GM12878 (cell line): ENCODE measurements around the gene DUSP7. TPM values are rescaled to one million over a fixed set of nuclear protein-coding genes. Genes with fewer than 3 reads are reported as not detected.

ENCODE experiments used
- ATAC-seq: fragments of 200-7000 bp; cut with Tn5 transposase; 3 replicates; pipeline ENCODE4 v1.9.1; 2020; ENCODE audit warnings: mild to moderate bottlenecking, moderate library complexity
- BruUV-seq: library from RNA; stranded (reverse); fragments of 400-500 nt; replicated peaks from 2 replicates; lab custom pipeline; 2021; lab: Mats Ljungman, UMichigan
- CTCF ChIA-PET: fragments of 300-600 bp; sonication (Branson Sonifier 250); formaldehyde crosslinking; extraction: SDS; loops from one replicate; lab custom pipeline; 2021; ENCODE audit warnings: inconsistent platforms; lab: Yijun Ruan, JAX
- POLR2A ChIA-PET: fragments of 350-600 bp; formaldehyde crosslinking; extraction: SDS; loops from one replicate; lab custom pipeline; 2021; ENCODE audit warnings: inconsistent platforms; lab: Charles Lee
- RAD21 ChIA-PET: fragments of 300-600 bp; sonication (Branson Sonifier 250); formaldehyde crosslinking; loops from one replicate; lab custom pipeline; 2023; ENCODE audit warnings: antibody characterized with exemption; ENCODE audit not compliant: unreplicated experiment; lab: Charles Lee
- SMC1A ChIA-PET: fragments of 300-600 bp; sonication (Branson Sonifier 250); formaldehyde crosslinking; loops from one replicate; lab custom pipeline; 2023; ENCODE audit not compliant: unreplicated experiment, uncharacterized antibody; lab: Charles Lee
- DNase-seq: peaks from one replicate; pipeline ENCODE4 v3.0.0-alpha.2; 2011; ENCODE audit warnings: low read depth, low spot score
- FAIRE-seq: peaks from 3 replicates; lab custom pipeline; 2011; peaks lifted over from hg19 to GRCh38; lab: Jason Lieb, UNC
- H2AFZ ChIP-seq: 2 replicates; pipeline ENCODE4 v1.6.0; 2011; ENCODE audit warnings: low read depth, low read length, control low read depth; ENCODE audit not compliant: control insufficient read depth
- H3K27ac ChIP-seq: 2 replicates; pipeline ENCODE4 v1.5.1; 2011; ENCODE audit warnings: control low read depth; ENCODE audit not compliant: control insufficient read depth, insufficient read depth
- H3K27me3 ChIP-seq, 2 experiments: replicated peaks in 1 of 2; 2 replicates each; pipeline versions ENCODE4 v1.6.0 to v1.6.1; 2011; ENCODE audit warnings: low read length in 1 of 2; ENCODE audit not compliant: control insufficient read depth in 2 of 2, insufficient read depth in 2 of 2
- H3K36me3 ChIP-seq, 2 experiments: 2 replicates each; pipeline ENCODE4 v1.5.1; 2011; ENCODE audit warnings: low read length in 1 of 2; ENCODE audit not compliant: control insufficient read depth in 2 of 2, insufficient read depth in 2 of 2
- H3K4me1 ChIP-seq: 2 replicates; pipeline ENCODE4 v1.6.1; 2011; ENCODE audit warnings: mild to moderate bottlenecking, low read length, moderate library complexity, mixed read lengths; ENCODE audit not compliant: control insufficient read depth, insufficient read depth
- H3K4me2 ChIP-seq: 2 replicates; pipeline ENCODE4 v1.6.0; 2011; ENCODE audit warnings: control low read depth; ENCODE audit not compliant: control insufficient read depth, insufficient read depth
- H3K4me3 ChIP-seq: fragments of 200-600 bp; sonication (generic); 2 replicates; pipeline ENCODE4 v1.5.1; 2016
- H3K79me2 ChIP-seq: 2 replicates; pipeline ENCODE4 v1.6.0; 2011; ENCODE audit warnings: low read length; ENCODE audit not compliant: control insufficient read depth, insufficient read depth
- H3K9ac ChIP-seq: 2 replicates; pipeline ENCODE4 v1.8.0; 2011; ENCODE audit warnings: low read length, control low read depth, mixed read lengths; ENCODE audit not compliant: control insufficient read depth, insufficient read depth
- H3K9me3 ChIP-seq: replicated peaks from 3 replicates; pipeline ENCODE4 v1.5.1; 2011; ENCODE audit warnings: mild to moderate bottlenecking, low read length; ENCODE audit not compliant: control insufficient read depth, insufficient read depth
- H4K20me1 ChIP-seq: 2 replicates; pipeline ENCODE4 v1.6.0; 2011; ENCODE audit not compliant: control insufficient read depth, insufficient read depth
- BCL11A ChIP-seq: IDR thresholded peaks from 2 replicates; pipeline ENCODE4 v1.6.1; 2011; ENCODE audit warnings: low read depth, low read length
- BMI1 ChIP-seq: fragments of 450-650 bp; IDR thresholded peaks from 2 replicates; pipeline ENCODE4 v1.6.1; 2016; ENCODE audit warnings: mild to moderate bottlenecking, moderate library complexity, borderline replicate concordance
- CHD2 ChIP-seq: IDR thresholded peaks from 2 replicates; pipeline ENCODE4 v1.6.1; 2011; ENCODE audit warnings: low read depth, low read length, improper control_type of control experiment, borderline replicate concordance
- EZH2 ChIP-seq: IDR thresholded peaks from 2 replicates; pipeline ENCODE4 v1.6.1; 2012; ENCODE audit warnings: low read depth, mild to moderate bottlenecking, control low read depth, inconsistent platforms, low read length, borderline replicate concordance; ENCODE audit not compliant: control insufficient read depth
- GATAD2B ChIP-seq: fragments of 450-650 bp; conservative IDR thresholded peaks from 2 replicates; pipeline ENCODE4 v1.6.1; 2017; ENCODE audit warnings: low read depth, mild to moderate bottlenecking, moderate library complexity
- KAT2A ChIP-seq: conservative IDR thresholded peaks from 2 replicates; pipeline ENCODE4 v1.6.1; 2011; ENCODE audit warnings: low read depth, low read length; ENCODE audit not compliant: control insufficient read depth
- MEF2B ChIP-seq: fragments of 450-650 bp; IDR thresholded peaks from 2 replicates; pipeline ENCODE4 v1.6.1; 2018; ENCODE audit warnings: mild to moderate bottlenecking, moderate library complexity; ENCODE audit not compliant: partially characterized antibody, poor library complexity, severe bottlenecking
- MTA3 ChIP-seq: IDR thresholded peaks from 2 replicates; pipeline ENCODE4 v1.6.1; 2012; ENCODE audit warnings: low read length, inconsistent platforms, borderline replicate concordance
- NBN ChIP-seq: fragments of 450-650 bp; IDR thresholded peaks from 2 replicates; pipeline ENCODE4 v1.6.1; 2016
- RAD51 ChIP-seq: fragments of 450-650 bp; IDR thresholded peaks from 2 replicates; pipeline ENCODE4 v1.6.1; 2016; ENCODE audit warnings: moderate library complexity, mild to moderate bottlenecking, inconsistent platforms
- RELA ChIP-seq: fragments of 450-650 bp; IDR thresholded peaks from 2 replicates; pipeline ENCODE4 v1.8.0; 2014; ENCODE audit warnings: borderline replicate concordance; ENCODE audit not compliant: partially characterized antibody
- TCF3 ChIP-seq: IDR thresholded peaks from 2 replicates; pipeline ENCODE4 v1.6.1; 2012; ENCODE audit warnings: low read depth, mild to moderate bottlenecking, low read length, borderline replicate concordance; ENCODE audit not compliant: insufficient read depth
- ZBED1 ChIP-seq: IDR thresholded peaks from 2 replicates; pipeline ENCODE4 v1.6.1; 2016; ENCODE audit warnings: borderline replicate concordance
- WGBS: methylation state at CpG from one replicate; pipeline ENCODE4 v1.1.6; 2016; ENCODE audit warnings: low lambda C conversion rate; ENCODE audit not compliant: insufficient replicate concordance, insufficient coverage; ENCODE audit errors: missing lambda C conversion rate; 5-methylcytosine and 5-hydroxymethylcytosine counted together
- in situ Hi-C: fragments of 300-500 bp; cut with MboI; formaldehyde crosslinking; loops from 9 replicates; pipeline ENCODE4 v1.14.3; 2018; ENCODE audit warnings: mixed read lengths
- intact Hi-C: fragments of 100-400 bp; cut with micrococcal nuclease; formaldehyde crosslinking; loops from one replicate; pipeline ENCODE4 v1.14.2; 2022; ENCODE audit not compliant: unreplicated experiment
- polyA plus RNA-seq, 11 experiments: library from polyadenylated mRNA; depleted of rRNA in 4 of 11; unstranded in 6 of 11; stranded (reverse) in 5 of 11; fragments of >200 nt; fragmentation: Nextera tagmentation in 4 of 11; fragmentation: Illumina TruSeq in 1 of 11; extraction: Ambion mirVana in 4 of 11; extraction: Trizol in 1 of 11; gene quantifications; 1 replicate in 1 of 11; 2 replicates in 10 of 11; pipeline versions ENCODE4 v1.2.1 to v1.2.3, GENCODE V29; 2011 to 2016; ENCODE audit warnings: inconsistent platforms in 2 of 11, missing spikeins in 2 of 11, low read depth in 1 of 11
- total RNA-seq, 4 experiments: library from RNA; depleted of rRNA in 3 of 4; stranded (reverse); fragments of >200 nt in 3 of 4; fragmentation: Illumina TruSeq in 1 of 4; extraction: Trizol in 1 of 4; gene quantifications; 2 replicates each; pipeline versions ENCODE4 v1.2.1 to v1.2.3, GENCODE V29; 2013 to 2021
- TF ChIP-seq, protein P1 (sequence below): IDR thresholded peaks from 2 replicates; pipeline ENCODE4 v1.6.1; 2012; ENCODE audit warnings: improper control_type of control experiment, low read depth, low read length; ENCODE audit not compliant: insufficient replicate concordance

DUSP7 gene
- total and polyA plus RNA-seq, 10 of the 15 experiments (the other 5 are each of a cell fraction or from before 2014, with no cell fraction given): 0.73 to 17.0 (median 7.9) TPM

DNA sequence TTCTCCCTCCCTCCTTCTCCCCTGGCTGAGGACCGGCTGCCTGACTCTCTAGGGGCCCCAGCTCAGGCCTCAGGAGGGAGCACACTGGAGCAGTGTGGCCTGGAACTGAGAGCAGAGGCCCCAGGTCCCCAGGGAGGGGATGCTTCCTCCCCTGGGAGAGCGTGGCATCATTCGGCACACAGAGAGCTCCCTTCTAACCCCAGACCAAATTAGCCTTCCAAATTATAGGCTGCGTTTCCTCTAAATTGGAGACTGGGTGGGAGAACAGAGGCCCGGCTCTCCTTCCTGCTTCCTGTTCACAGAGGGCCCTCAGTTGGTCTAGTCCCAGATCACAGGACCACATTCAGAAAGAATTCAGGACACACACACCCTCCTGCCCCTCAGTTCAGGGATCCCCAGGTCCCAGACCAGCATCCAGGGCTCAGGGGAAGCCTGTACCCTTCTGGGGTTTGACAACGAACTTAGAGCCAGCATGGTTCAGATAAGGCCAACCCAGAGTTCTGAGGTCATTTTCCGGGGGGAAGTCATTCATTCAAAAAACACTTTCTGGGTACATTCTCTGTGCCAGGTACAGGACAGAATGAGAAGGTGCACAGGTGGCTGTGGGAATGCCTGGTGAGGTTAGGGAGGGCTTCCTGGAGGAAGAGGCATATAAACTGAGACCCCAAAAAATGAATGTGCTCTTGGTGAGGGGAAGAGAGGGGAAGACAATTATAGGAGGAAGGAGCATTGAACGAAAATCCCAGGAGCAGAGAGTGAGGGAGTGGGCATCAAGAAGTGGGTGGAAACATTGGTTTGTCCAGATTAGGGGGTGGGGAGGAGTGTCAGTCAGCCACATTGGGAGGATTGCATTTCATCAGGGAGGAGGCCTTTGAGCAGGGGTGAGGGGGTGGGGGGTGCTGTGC is 32.3 kb downstream of the DUSP7 start:
- H4K20me1 ChIP-seq: no peaks in the 10 kb centered on the region
- peak; percentile 81 for DNase-seq
- peaks cover 18% of the 10 kb centered on the region for H3K4me1 ChIP-seq
- H3K79me2 ChIP-seq: no peaks in the 10 kb centered on the region
- ChIA-PET CTCF (interaction anchor here (0.7 to 2.3 kb wide), 16 partner anchors 9 to 121 kb away, joined by 3 to 30 read pairs (median 6); partner anchors contain the start of genes DUSP7 and RRP9), RAD21 (interaction anchor here (0.9 to 7.1 kb wide), 15 partner anchors 9 to 179 kb away, joined by 3 to 70 read pairs (median 6); partner anchors contain the start of gene DUSP7), SMC1A (interaction anchor here (0.7 to 12.8 kb wide), 12 partner anchors 8 to 97 kb away, joined by 3 to 116 read pairs (median 6); partner anchors contain the start of gene DUSP7), POLR2A (interaction anchor here (0.6 to 2.3 kb wide), 16 partner anchors 7 to 229 kb away, joined by 3 to 21 read pairs (median 5); partner anchors contain the start of gene DUSP7)
- H3K9me3 ChIP-seq: no peaks in the 10 kb centered on the region
- BruUV-seq: no TSS peak
- peak; percentile 87 for ATAC-seq
- peak overlapping the region; percentile 72 for H2AFZ ChIP-seq
- WGBS: 8% methylated on average over 7 of the region's 8 CpGs
- intact Hi-C loops (loop anchor here (1.0 kb wide), 1 partner anchor 28 kb away; no protein-coding TSS in a partner anchor), in situ Hi-C loops (no loop called here)
- peak overlapping the region; percentile 24; the same call in 1 of the 2 replicates for H3K9ac ChIP-seq
- H3K27ac ChIP-seq: peak overlapping the region; percentile 55
- no peak overlapping the region for H3K4me3 ChIP-seq
- H3K27me3 ChIP-seq: no peaks in the 10 kb centered on the region
- H3K36me3 ChIP-seq: no peaks in the 10 kb centered on the region
- H3K4me2 ChIP-seq: peak overlapping the region; percentile 63
- peak; percentile 76 for FAIRE-seq
- TF ChIP-seq CHD2: peak; percentile 56; the same call in 1 of the 2 replicates
- no peak for TF ChIP-seq RAD51
- TF ChIP-seq BCL11A: peak; percentile 81
- no peak for TF ChIP-seq MTA3
- TF ChIP-seq TCF3: no peak
- TF ChIP-seq BMI1: no peak
- peak; percentile 100 for TF ChIP-seq MEF2B
- no peak for TF ChIP-seq ZBED1
- TF ChIP-seq NBN: no peak
- TF ChIP-seq, protein P1, sequence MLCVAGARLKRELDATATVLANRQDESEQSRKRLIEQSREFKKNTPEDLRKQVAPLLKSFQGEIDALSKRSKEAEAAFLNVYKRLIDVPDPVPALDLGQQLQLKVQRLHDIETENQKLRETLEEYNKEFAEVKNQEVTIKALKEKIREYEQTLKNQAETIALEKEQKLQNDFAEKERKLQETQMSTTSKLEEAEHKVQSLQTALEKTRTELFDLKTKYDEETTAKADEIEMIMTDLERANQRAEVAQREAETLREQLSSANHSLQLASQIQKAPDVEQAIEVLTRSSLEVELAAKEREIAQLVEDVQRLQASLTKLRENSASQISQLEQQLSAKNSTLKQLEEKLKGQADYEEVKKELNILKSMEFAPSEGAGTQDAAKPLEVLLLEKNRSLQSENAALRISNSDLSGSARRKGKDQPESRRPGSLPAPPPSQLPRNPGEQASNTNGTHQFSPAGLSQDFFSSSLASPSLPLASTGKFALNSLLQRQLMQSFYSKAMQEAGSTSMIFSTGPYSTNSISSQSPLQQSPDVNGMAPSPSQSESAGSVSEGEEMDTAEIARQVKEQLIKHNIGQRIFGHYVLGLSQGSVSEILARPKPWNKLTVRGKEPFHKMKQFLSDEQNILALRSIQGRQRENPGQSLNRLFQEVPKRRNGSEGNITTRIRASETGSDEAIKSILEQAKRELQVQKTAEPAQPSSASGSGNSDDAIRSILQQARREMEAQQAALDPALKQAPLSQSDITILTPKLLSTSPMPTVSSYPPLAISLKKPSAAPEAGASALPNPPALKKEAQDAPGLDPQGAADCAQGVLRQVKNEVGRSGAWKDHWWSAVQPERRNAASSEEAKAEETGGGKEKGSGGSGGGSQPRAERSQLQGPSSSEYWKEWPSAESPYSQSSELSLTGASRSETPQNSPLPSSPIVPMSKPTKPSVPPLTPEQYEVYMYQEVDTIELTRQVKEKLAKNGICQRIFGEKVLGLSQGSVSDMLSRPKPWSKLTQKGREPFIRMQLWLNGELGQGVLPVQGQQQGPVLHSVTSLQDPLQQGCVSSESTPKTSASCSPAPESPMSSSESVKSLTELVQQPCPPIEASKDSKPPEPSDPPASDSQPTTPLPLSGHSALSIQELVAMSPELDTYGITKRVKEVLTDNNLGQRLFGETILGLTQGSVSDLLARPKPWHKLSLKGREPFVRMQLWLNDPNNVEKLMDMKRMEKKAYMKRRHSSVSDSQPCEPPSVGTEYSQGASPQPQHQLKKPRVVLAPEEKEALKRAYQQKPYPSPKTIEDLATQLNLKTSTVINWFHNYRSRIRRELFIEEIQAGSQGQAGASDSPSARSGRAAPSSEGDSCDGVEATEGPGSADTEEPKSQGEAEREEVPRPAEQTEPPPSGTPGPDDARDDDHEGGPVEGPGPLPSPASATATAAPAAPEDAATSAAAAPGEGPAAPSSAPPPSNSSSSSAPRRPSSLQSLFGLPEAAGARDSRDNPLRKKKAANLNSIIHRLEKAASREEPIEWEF: peak; percentile 99
- no peak for TF ChIP-seq EZH2
- peak; percentile 100 for TF ChIP-seq GATAD2B
- TF ChIP-seq KAT2A: no peak
- TF ChIP-seq RELA: no peak
